ENCODE measurements around the gene BHLHE40. TPM values are rescaled to one million over a fixed set of nuclear protein-coding genes. Genes with fewer than 3 reads are reported as not detected.

The BHLHE40 gene
- total and polyA plus RNA-seq, 10 of the 15 experiments (the other 5 are each of a cell fraction or from before 2014, with no cell fraction given) = 25.2 to 106 (median 51.4) TPM

- TF ChIP-seq MLLT1 (IDR thresholded peaks at IDR 0.05) = peak; percentile 58
These were observed 28.6 kb downstream of the BHLHE40 start (continued) for GRCh38 chr3:5007873-5008272.

- 82% methylated on average over 12 of the region's 12 CpGs for WGBS (ENCODE audit: insufficient coverage, insufficient replicate concordance, low lambda C conversion rate, missing lambda C conversion rate)
These were observed 30.4 kb downstream of the BHLHE40 start for GRCh38 chr3:5009506-5010109.

More at GRCh38 chr3:5009506-5010109, 30.4 kb downstream of the BHLHE40 start:
- SMC1A ChIA-PET (ENCODE audit: uncharacterized antibody, unreplicated experiment) = interaction anchor here (1.0 to 6.1 kb wide), 17 partner anchors 8 to 257 kb away, joined by 3 to 186 read pairs (median 7); partner anchors contain the start of gene BHLHE40
- no TSS peak for BruUV-seq (replicated peaks)
- POLR2A ChIA-PET = interaction anchor here (0.9 to 5.8 kb wide), 5 partner anchors 10 to 30 kb away, joined by 3 to 111 read pairs (median 48); partner anchors contain the start of gene BHLHE40
- Histone ChIP-seq H3K27me3 (replicated peaks in 1 of 2; ENCODE audit: control insufficient read depth in 2 of 2, insufficient read depth in 2 of 2, low read length in 1 of 2) (no peaks in the 10 kb centered on the region), H3K4me2 (ENCODE audit: control insufficient read depth, insufficient read depth) (no peak overlapping the region), H3K36me3 (ENCODE audit: control insufficient read depth in 2 of 2, insufficient read depth in 2 of 2, low read length in 1 of 2) (no peaks in the 10 kb centered on the region), H3K9ac (ENCODE audit: control insufficient read depth, insufficient read depth, low read length) (no peak overlapping the region), H3K9me3 (replicated peaks; ENCODE audit: control insufficient read depth, insufficient read depth, low read length) (no peaks in the 10 kb centered on the region), H3K4me1 (ENCODE audit: control insufficient read depth, insufficient read depth, low read length) (peaks cover 72% of the 10 kb centered on the region), H2AFZ (ENCODE audit: control insufficient read depth, low read depth, low read length) (no peak overlapping the region), H3K27ac (ENCODE audit: control insufficient read depth, insufficient read depth) (no peak overlapping the region), H4K20me1 (ENCODE audit: control insufficient read depth, insufficient read depth) (no peaks in the 10 kb centered on the region), H3K79me2 (ENCODE audit: control insufficient read depth, insufficient read depth, low read length) (no peaks in the 10 kb centered on the region), H3K4me3 (no peak overlapping the region)
- DNase-seq (ENCODE audit: low read depth, low spot score) (no peak), ATAC-seq (no peak), FAIRE-seq (no peak)
- in situ Hi-C loops (cut with MboI) = no loop called here
- RAD21 ChIA-PET (ENCODE audit: unreplicated experiment) = interaction anchor here (0.7 to 16.6 kb wide), 10 partner anchors 10 to 298 kb away, joined by 3 to 421 read pairs (median 18); partner anchors contain the start of gene BHLHE40
- intact Hi-C loops (cut with micrococcal nuclease; ENCODE audit: unreplicated experiment) = loop anchor here (2.0 to 10.0 kb wide), 2 partner anchors 47 to 185 kb away; no protein-coding TSS in a partner anchor
- no peak for TF ChIP-seq MYB (IDR thresholded peaks at IDR 0.05; ENCODE audit: borderline replicate concordance, low read depth, low read length)
- TF ChIP-seq WRNIP1 (IDR thresholded peaks at IDR 0.05; ENCODE audit: borderline replicate concordance, low read depth, low read length) = no peak
- CTCF ChIA-PET = interaction anchor here (0.7 to 23.1 kb wide), 6 partner anchors 13 to 298 kb away, joined by 3 to 330 read pairs (median 4); partner anchors contain the start of gene BHLHE40

Measured in GM12878 (cell line).